Measurements from ENCODE around the gene SLC35F1.
"Not testable (repeated sequence)": the region's sequence is repeated elsewhere in the genome, so short reads cannot be mapped to it uniquely, and the experiment has no call there.

The SLC35F1 gene

DNA sequence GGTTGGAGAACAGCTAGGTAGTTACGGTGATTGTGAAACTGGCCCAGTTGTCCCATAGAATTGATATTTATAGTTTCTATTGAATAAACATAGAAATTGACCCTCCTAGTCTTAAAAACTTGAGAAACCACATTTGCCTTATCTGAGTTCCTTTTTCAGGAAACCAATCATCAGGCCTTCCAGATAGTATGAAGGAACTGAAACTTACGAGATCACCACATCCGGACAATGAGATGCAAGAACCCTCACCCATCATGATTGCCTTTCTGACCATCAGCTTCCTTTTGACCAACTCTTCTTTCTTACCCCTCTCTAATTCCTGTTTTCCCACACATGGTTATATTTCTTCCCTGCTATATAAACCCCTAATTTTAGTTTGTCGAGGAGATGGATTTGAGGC is 21.8 kb downstream of the SLC35F1 start:
- DNase-seq, result no peak

DNA sequence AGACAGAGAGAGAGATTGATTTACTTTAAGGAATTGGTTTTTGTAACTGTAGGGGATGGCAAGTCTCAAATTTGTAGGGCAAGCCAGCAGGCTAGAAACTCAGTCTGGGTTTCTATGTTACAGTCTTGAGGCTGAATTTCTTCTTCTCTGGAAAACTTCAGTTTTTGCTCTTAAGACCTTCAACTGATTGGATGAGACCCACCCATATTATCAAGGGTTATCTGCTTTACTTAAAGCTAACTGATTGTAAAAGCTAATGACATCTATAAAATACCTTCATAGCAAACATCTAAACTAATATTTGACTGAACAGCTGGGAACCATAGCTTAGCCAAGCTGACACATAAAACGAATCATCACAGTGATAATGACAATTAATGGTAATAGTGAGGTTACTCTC is 22.4 kb downstream of the SLC35F1 start:
- no peak for DNase-seq

DNA sequence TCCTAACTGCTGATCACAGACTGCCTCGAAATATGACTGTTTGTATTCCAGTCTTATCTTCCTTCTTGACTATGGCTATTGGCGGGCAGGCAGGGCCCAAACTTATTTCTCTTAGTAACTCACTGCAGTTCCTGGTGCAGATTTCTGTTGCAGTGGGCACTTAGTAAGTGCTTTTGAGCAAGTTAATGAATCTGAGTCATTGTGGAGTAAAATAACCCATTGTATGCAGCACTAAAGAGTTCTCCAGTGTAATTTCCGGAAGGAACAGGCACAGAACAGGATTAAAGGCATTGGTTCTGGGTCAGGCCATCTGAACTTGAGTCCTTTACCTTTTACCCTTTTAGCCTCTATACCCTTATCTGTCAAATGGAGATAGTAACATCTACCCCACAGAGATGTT is 23.6 kb downstream of the SLC35F1 start:
- no peak for DNase-seq

GRCh38 chr6:117932001-117932400 is 24.9 kb downstream of the SLC35F1 start:
- no peak for DNase-seq

GRCh38 chr6:117932676-117933075 is 25.6 kb downstream of the SLC35F1 start:
- DNase-seq, result no peak

GRCh38 chr6:117933471-117933870 is 26.4 kb downstream of the SLC35F1 start:
- DNase-seq, result no peak

DNA sequence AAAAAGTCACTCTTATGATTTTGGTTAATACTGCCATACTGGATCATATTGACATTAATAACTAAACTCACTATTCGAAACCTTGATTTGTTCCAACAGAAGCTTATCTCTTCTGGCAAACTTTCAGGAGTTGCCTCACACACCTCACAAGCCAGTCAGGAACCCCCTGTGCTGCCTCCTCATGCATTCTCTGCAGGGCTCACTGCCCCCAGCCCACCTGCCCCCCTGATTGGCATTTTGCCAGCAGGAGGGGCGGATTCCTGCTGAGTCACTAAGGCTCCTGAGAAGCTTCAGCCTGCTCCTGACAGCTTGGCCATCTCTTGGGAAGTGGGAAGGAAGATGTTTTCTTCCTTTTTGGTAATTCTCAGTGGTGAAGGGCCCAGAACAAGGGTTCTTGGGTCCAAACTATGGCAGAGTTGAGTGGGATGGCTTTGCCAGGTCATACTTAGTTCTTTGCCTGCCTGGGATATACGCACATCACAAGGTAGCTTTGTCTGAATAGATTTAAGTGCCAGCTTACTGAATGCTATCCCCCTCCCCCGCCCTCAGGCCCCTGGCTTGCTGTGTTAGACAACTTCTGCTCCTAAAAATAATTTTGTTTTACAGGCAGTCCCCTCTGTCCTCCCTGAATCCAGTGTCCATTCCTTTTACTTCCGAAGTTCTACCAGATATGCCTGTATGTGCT is 31.4 kb downstream of the SLC35F1 start:
- DNase-seq, result no peak

- no peak for DNase-seq
Measured at GRCh38 chr6:117947234-117947633, 40.2 kb downstream of the SLC35F1 start.

DNA sequence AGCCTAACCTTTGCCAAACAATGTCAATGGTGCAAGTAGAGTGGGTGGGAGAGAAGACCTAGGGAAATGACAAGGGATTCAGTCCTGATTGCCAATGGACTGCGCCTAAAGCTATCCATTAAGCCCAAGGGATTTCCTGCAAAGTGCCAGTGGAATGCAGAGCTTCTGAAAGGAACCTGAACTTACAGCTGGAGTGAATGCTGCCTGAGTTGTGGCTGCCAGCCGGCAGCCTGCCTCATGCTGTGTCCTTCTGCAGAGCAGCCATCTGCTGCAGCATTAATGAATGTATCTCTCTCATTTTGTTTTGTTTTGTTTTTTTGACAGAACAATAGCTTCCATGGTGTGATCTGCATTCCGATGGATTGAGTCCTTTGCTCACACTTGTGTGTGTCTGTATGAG is 44.7 kb downstream of the SLC35F1 start:
- no peak for DNase-seq

DNA sequence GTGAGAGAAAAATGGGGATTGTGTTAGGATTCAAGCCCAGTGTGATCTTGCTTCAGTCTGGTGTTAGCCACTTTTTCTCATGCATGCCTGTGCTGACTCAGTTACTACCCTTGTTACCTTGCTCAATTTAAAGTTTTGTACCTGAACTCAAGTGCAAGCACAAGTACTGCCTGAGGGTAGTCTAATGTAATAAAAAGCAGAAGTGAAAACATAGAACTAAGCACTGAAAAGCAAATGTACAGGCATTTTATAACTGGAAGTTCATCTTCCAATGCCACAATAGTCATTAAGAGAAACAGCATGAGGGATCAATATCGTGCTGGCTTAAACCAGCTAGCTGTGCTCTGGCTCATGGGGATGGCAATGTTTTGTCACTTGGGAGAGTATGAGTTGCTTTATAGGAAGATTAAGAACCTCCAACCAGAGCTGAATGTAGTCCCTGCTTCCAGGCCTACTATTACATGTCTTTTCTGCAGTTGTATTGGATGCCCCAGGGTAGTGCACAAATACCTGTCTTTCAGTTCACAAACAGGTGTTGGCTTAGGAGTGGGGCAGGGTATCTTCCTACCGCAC is 48.7 kb downstream of the SLC35F1 start:
- DNase-seq, result no peak

- no peak for DNase-seq
Measured at GRCh38 chr6:117956386-117956785, 49.3 kb downstream of the SLC35F1 start.

DNA sequence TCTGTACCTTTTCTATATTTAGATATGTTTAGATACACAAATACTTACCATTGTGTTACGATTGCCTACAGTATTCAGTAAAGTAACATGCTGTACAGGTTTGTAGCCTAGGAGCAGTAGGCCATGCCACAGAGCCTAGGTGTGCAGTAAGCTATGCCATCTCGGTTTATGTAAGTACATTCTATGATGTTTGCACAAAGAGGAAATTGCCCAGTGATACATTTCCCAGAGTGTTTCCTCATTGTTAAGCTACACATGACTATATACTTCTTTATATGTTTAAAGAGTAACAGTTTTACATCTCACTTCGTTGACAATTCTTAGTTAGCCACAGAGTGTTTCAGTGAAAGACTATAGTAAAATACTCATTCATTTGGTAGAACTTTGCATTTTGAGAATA is 51.5 kb downstream of the SLC35F1 start:
- DNase-seq, result no peak

GRCh38 chr6:117960877-117961276 is 53.8 kb downstream of the SLC35F1 start:
- no peak for DNase-seq

DNA sequence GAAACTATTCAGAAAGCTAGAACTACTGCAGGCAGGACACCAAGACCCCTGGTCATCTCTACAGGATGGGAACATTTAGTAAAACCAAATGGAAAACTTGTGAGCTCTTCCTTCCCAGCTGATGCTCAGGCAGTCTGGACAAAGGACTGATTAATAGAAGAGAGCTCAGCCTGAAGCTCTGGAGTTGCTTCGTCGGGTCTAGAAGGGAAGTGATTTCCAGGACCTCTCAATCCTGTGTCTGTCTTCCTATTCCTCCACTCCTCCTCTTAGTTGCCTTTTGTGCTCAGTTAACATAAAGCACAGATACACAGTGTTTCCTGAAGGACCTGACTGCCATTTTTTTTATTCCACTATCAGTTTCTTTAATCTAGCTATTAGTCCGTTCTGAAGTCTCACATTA is 54.2 kb downstream of the SLC35F1 start:
- no peak for DNase-seq

DNA sequence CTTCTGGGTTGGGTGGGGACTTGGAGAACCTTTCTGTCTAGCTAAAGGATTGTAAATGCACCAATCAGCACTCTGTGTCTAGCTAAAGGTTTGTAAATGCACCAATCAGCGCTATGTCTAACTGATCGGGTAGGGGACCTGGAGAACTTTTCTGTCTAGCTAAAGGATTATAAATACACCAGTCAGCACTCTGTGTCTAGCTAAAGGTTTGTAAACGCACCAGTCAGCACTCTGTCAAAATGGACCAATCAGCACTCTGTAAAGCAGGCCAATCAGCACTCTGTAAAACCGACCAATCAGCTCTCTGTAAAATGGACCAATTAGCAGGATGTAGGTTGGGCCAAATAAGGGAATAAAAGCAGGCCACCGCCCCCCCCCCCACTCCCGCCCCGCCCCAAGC is 58.7 kb downstream of the SLC35F1 start:
- DNase-seq, result not testable (repeated sequence)

DNA sequence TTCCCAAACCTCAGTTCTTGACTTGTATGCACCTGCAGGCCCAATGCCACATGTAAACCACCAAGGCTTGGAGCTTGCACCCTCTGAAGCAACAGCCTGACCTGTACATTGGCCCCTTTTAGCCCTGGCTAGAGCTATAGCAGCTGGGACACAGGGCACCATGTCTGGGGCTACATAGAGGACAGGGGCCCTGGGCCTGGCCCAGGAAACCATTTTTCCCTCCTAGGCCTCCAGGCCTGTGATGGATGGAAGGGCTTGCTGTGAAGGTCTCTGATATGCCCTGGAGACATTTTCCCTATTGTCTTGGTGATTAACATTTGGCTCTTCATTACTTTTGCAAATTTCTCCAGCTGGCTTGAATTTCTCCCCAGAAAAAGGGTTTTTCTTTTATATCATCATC is 64.6 kb downstream of the SLC35F1 start:
- no peak for DNase-seq

- DNase-seq, result no peak
Measured at GRCh38 chr6:117974914-117975627, 68.0 kb downstream of the SLC35F1 start.

DNA sequence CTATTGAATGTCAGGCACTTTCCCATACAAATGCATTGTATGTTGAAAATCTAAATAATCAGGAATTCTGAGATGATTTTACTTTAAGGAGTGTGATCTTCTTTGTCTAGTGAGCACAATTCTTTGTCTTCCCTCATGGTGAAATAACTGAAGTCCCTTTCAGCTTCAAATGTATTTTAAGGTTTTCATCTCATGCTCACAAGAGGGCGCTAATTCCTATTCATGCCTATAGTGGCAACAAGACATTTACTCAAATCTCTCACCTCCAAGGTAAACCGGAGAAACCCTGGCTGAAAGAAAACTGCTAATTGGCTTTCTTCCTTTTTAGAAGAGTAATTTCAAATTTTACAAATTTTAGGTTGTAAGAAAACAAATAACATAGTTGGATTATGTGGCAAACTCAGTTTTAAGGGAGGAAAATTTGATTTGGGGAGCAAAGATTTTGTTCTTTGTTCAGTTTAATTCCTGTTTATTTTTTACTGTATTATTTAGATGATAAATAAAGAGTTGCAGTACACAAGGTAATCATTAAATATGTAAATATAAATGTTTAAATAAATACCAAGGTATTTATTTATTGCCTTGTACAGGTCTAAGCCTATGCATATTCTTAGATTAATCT is 69.1 kb downstream of the SLC35F1 start:
- no peak for DNase-seq

DNA sequence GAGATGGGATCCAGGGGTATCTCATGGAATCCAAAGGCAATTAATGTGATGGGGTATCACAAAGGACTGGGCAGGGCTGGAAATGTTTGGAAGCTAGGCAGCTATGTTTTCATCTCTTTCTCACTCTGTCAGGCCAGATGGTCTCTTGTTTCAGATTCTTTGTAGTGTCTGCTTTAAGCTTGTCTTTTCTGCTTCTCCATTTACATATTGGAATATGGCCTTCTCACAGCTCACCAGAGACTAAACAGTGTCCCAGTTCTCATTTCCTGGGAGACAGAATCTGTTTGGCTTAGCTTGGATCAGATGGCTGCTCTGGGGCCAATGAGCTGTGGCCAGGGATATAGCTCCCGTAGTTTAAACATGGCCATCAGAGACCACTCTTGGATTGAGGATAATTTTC is 78.9 kb downstream of the SLC35F1 start:
- no peak for DNase-seq

DNA sequence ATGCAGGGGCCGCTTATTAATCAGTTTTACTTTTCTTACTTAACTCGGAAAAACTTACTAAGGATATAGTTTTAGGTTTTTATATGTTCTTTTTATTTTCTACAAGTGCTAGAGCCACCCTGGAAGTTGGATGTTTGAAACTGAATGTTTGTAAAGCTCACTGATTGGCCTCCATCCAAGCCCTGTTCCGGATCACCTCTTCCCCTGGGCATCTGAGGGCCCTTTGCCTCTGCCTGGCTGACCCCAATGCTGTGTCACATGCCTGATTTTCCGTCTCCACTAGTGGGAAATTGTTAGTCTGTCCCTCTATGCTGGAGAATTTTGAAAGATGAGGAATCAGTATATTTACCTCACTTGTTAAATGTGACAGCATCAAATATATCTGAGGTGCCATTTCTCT is 79.3 kb downstream of the SLC35F1 start:
- DNase-seq, result no peak

GRCh38 chr6:117989086-117989485 is 82.0 kb downstream of the SLC35F1 start:
- DNase-seq, result no peak

DNA sequence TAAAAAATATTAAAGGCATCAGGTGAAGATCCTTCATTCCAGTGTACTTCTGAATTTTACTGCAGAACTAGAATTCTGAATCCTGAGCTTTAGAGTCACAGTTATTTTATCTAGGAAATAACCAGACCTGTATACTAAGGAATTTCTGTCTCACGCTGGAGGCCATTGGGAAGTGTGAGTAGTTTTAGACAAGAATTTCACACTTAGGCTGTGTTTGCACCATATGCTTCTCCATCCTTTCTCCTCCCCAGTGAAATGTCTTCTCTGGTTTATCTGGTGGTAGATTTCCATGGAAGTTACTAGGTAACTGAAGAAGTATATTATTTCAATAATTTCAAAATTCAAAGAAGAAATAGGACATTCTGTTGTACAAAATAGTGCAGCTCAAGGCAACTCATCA is 83.1 kb downstream of the SLC35F1 start:
- no peak for DNase-seq

GRCh38 chr6:117992856-117993255 is 85.8 kb downstream of the SLC35F1 start:
- DNase-seq, result no peak

GRCh38 chr6:118012944-118013343 is 105.9 kb downstream of the SLC35F1 start:
- DNase-seq, result no peak
